Loucy (cell line): ENCODE measurements around the gene LANCL2.

Source experiments
- H2AFZ ChIP-seq: fragments of 200-600 bp; sonication (generic); 2 replicates; pipeline ENCODE4 v1.6.0; 2016; ENCODE audit warnings: antibody characterized with exemption, mild to moderate bottlenecking, low read length, moderate library complexity
- H3F3A ChIP-seq: fragments of 200-600 bp; 2 replicates; pipeline ENCODE4 v1.6.0; 2016; ENCODE audit warnings: antibody characterized with exemption, low read depth, mild to moderate bottlenecking
- H3K27me3 ChIP-seq: fragments of 200-600 bp; sonication (generic); 2 replicates; pipeline ENCODE4 v1.6.1; 2014; ENCODE audit warnings: low read length, mild to moderate bottlenecking; ENCODE audit not compliant: insufficient read depth, poor library complexity, severe bottlenecking
- H3K36me3 ChIP-seq: fragments of 200-600 bp; sonication (generic); 2 replicates; pipeline ENCODE4 v1.6.1; 2016; ENCODE audit warnings: low read length; ENCODE audit not compliant: insufficient read depth
- H3K4me1 ChIP-seq: fragments of 200-600 bp; sonication (generic); 2 replicates; pipeline ENCODE4 v1.5.1; 2014; ENCODE audit warnings: low read length, mild to moderate bottlenecking; ENCODE audit not compliant: insufficient read depth, poor library complexity, severe bottlenecking
- H3K4me2 ChIP-seq: fragments of 200-600 bp; sonication (generic); 2 replicates; pipeline ENCODE4 v1.6.0; 2014; ENCODE audit warnings: antibody characterized with exemption, low read length, low read depth, mild to moderate bottlenecking; ENCODE audit not compliant: poor library complexity, severe bottlenecking
- H3K4me3 ChIP-seq: fragments of 200-600 bp; sonication (generic); 2 replicates; pipeline ENCODE4 v1.5.1; 2014; ENCODE audit warnings: low read length, mild to moderate bottlenecking, mixed read lengths; ENCODE audit not compliant: poor library complexity, severe bottlenecking
- H3K79me2 ChIP-seq: fragments of 200-600 bp; sonication (generic); 2 replicates; pipeline ENCODE4 v1.6.1; 2014; ENCODE audit warnings: low read length; ENCODE audit not compliant: insufficient read depth
- H3K9ac ChIP-seq: fragments of 200-600 bp; sonication (generic); 2 replicates; pipeline ENCODE4 v1.6.0; 2014; ENCODE audit warnings: mild to moderate bottlenecking, low read depth, low read length, moderate library complexity; ENCODE audit not compliant: poor library complexity, severe bottlenecking
- H3K9me2 ChIP-seq: fragments of 200-600 bp; sonication (generic); replicated peaks from 2 replicates; pipeline ENCODE4 v1.6.1; 2016; ENCODE audit warnings: low read depth, low read length, mixed read lengths
- H3K9me3 ChIP-seq: fragments of 200-600 bp; sonication (generic); 2 replicates; pipeline ENCODE4 v1.6.1; 2014; ENCODE audit warnings: mild to moderate bottlenecking, antibody characterized with exemption, low read length, low read depth; ENCODE audit not compliant: insufficient read depth
- H4K20me1 ChIP-seq: fragments of 200-600 bp; sonication (generic); 2 replicates; pipeline ENCODE4 v1.6.0; 2014; ENCODE audit warnings: antibody characterized with exemption, low read length, mild to moderate bottlenecking; ENCODE audit not compliant: insufficient read depth, poor library complexity, severe bottlenecking
- EZH2phosphoT487 ChIP-seq: fragments of 200-600 bp; IDR thresholded peaks from 2 replicates; pipeline ENCODE4 v1.6.1; 2018; ENCODE audit warnings: antibody characterized with exemption, mild to moderate bottlenecking, moderate library complexity, borderline replicate concordance
- TF ChIP-seq, protein P1 (sequence below): fragments of 200-600 bp; sonication (generic); conservative IDR thresholded peaks from 2 replicates; pipeline ENCODE4 v1.5.1; 2014; ENCODE audit warnings: mild to moderate bottlenecking, antibody characterized with exemption, low read length

The LANCL2 gene

DNA sequence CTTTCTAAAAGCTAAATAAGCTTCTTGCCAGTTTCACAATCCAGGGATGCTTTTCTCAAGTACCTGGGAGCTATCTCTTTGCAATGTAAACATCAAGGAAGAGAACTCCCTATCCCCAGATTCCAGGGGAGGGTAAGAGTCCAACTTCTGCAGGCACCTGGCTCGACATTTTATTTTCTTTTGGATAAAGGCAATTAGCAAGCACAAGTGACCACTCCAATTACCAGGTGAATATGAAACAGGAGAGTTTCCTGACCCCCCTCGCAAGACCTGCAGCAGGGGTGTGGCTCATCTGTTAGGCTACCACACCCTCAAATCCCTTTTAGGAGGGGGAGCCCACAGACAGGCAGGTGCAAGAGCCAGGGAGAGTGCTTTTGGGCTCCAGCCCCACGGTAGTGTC is 28.6 kb upstream of the LANCL2 start:
- Histone ChIP-seq H2AFZ (no peak overlapping the region), H3K9me3 (0 out of 2 replicates have a peak, but pooled peaks cover 4% of the 10 kb centered on the region), H3K27me3 (no peaks in the 10 kb centered on the region), H3K9me2 (no peaks in the 10 kb centered on the region), H3K4me2 (no peak overlapping the region), H3K36me3 (no peaks in the 10 kb centered on the region), H3K4me3 (no peak overlapping the region), H3K79me2 (no peaks in the 10 kb centered on the region), H3K4me1 (no peaks in the 10 kb centered on the region), H4K20me1 (no peaks in the 10 kb centered on the region), H3F3A (no peaks in the 10 kb centered on the region), H3K9ac (no peak overlapping the region)
- no peak for TF ChIP-seq EZH2phosphoT487
- TF ChIP-seq, protein P1, sequence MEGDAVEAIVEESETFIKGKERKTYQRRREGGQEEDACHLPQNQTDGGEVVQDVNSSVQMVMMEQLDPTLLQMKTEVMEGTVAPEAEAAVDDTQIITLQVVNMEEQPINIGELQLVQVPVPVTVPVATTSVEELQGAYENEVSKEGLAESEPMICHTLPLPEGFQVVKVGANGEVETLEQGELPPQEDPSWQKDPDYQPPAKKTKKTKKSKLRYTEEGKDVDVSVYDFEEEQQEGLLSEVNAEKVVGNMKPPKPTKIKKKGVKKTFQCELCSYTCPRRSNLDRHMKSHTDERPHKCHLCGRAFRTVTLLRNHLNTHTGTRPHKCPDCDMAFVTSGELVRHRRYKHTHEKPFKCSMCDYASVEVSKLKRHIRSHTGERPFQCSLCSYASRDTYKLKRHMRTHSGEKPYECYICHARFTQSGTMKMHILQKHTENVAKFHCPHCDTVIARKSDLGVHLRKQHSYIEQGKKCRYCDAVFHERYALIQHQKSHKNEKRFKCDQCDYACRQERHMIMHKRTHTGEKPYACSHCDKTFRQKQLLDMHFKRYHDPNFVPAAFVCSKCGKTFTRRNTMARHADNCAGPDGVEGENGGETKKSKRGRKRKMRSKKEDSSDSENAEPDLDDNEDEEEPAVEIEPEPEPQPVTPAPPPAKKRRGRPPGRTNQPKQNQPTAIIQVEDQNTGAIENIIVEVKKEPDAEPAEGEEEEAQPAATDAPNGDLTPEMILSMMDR, result no peak

DNA sequence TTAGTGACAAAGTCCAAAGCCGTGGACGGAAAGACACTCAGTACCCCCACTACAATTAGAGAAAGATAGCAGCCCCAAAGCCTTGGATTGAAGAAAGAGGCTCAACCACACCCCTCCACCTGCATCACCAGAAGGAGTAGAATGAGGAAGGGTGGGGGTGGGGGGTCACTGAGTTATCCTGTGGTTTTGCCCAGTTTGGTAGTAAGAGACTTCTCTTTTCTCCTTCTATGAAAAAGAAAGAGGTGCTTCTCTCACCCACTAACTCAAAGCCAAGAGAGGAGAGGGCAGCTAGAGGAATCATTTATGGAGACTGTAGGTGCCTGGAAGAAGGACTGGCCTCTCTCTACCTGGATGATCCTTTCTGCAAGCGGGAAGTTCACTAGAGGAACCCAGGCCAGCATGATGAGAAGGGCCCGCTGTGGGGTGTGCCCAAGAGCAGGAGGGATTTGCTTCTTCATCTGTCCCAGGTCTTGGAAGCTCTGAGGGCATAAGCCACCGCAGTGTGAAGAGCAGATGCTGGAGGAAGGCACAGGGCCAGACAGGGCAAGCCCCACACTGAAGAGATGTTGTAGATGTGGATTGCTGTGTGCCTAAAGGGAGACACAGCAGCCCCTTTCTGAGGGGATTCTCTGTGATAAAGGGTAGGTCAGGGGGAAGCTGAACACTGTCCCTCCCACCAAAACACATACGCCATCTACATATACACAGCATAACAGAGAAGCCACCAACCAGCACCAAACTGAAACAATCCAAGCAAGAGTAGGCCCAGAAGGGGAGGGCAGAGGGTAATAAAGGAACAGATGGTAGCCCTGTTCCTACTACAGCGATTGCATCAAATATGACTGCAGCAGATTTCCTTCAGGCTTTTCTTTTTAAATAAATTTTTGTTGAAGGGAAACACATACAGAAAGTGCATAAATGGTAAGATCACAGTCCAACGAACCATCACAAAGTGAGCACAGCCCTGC is 25.8 kb upstream of the LANCL2 start:
- Histone ChIP-seq H3K4me3 (no peak overlapping the region), H3K4me2 (no peak overlapping the region), H3K27me3 (no peaks in the 10 kb centered on the region), H3K9ac (no peak overlapping the region), H4K20me1 (no peaks in the 10 kb centered on the region), H3K4me1 (no peaks in the 10 kb centered on the region), H3K9me3 (peaks cover 4% of the 10 kb centered on the region; the same call in 1 of the 2 replicates), H3K9me2 (no peaks in the 10 kb centered on the region), H3F3A (no peaks in the 10 kb centered on the region), H3K79me2 (no peaks in the 10 kb centered on the region), H2AFZ (no peak overlapping the region), H3K36me3 (no peaks in the 10 kb centered on the region)
- no peak for TF ChIP-seq EZH2phosphoT487
- TF ChIP-seq, protein P1, result no peak

GRCh38 chr7:55342216-55342871 is 22.8 kb upstream of the LANCL2 start:
- TF ChIP-seq, protein P1, result no peak
- TF ChIP-seq EZH2phosphoT487, result no peak
- Histone ChIP-seq H3K9ac (no peak overlapping the region), H3K9me3 (peaks cover 4% of the 10 kb centered on the region; the same call in 1 of the 2 replicates), H3K9me2 (no peaks in the 10 kb centered on the region), H3K4me1 (no peaks in the 10 kb centered on the region), H3K27me3 (no peaks in the 10 kb centered on the region), H3F3A (no peaks in the 10 kb centered on the region), H4K20me1 (no peaks in the 10 kb centered on the region), H3K36me3 (no peaks in the 10 kb centered on the region), H3K79me2 (no peaks in the 10 kb centered on the region), H3K4me2 (no peak overlapping the region), H2AFZ (no peak overlapping the region), H3K4me3 (no peak overlapping the region)
